HCT116 (cell line): ENCODE measurements around the gene TNS3. TPM values are rescaled to one million over a fixed set of nuclear protein-coding genes. Genes with fewer than 3 reads are reported as not detected.

ENCODE experiments used
- ATAC-seq: fragments of 200-7000 bp; cut with Tn5 transposase; 2 replicates; pipeline ENCODE4 v1.9.1; 2020; ENCODE audit warnings: mild to moderate bottlenecking, moderate library complexity
- BruUV-seq: library from RNA; stranded (reverse); fragments of 400-500 nt; replicated peaks from 2 replicates; lab custom pipeline; 2021; lab: Mats Ljungman, UMichigan
- CTCF ChIA-PET: fragments of 300-600 bp; sonication (Branson Sonifier 250); formaldehyde crosslinking; loops from one replicate; lab custom pipeline; 2021; ENCODE audit warnings: antibody characterized with exemption; lab: Charles Lee
- POLR2A ChIA-PET: fragments of 300-600, 350-600 bp; sonication (Branson Sonifier 250); formaldehyde crosslinking; loops from one replicate; lab custom pipeline; 2021; ENCODE audit warnings: antibody characterized with exemption; lab: Charles Lee
- RAD21 ChIA-PET, 2 experiments: fragments of 300-600 bp; sonication (Branson Sonifier 250); formaldehyde crosslinking; loops; one replicate each; lab custom pipeline; 2023; ENCODE audit warnings: low total read pairs in 2 of 2; ENCODE audit not compliant: uncharacterized antibody in 2 of 2, unreplicated experiment in 2 of 2, low non-redundant PET in 1 of 2; lab: Charles Lee
- DNase-seq: peaks from one replicate; pipeline ENCODE4 v3.0.0-alpha.2; 2010; ENCODE audit warnings: low read depth, low spot score
- H2AFZ ChIP-seq: fragments of 200-600 bp; shearing (Covaris generic), sonication (generic); 2 replicates; pipeline ENCODE4 v1.6.1; 2017; ENCODE audit warnings: low read depth, mixed run types, mixed read lengths, antibody characterized with exemption, low read length; ENCODE audit not compliant: poor library complexity, severe bottlenecking
- H3K27ac ChIP-seq: 2 replicates; pipeline ENCODE4 v1.5.1; 2012; ENCODE audit warnings: low read depth, low read length
- H3K27me3 ChIP-seq: fragments of 200-600 bp; sonication (generic); 2 replicates; pipeline ENCODE4 v1.6.1; 2016; ENCODE audit warnings: mixed run types, low read length, mixed read lengths; ENCODE audit not compliant: insufficient read depth
- H3K36me3 ChIP-seq, 2 experiments: fragments of 200-500 bp in 1 of 2; fragments of 200-600 bp in 1 of 2; sonication (Bioruptor generic) in 1 of 2; sonication (generic) in 1 of 2; 2 replicates each; pipeline versions ENCODE4 v1.5.1 to v1.6.1; 2014 to 2016; ENCODE audit warnings: low read length in 2 of 2, inconsistent platforms in 1 of 2, mixed read lengths in 1 of 2, mixed run types in 1 of 2; ENCODE audit not compliant: insufficient read depth in 2 of 2, control insufficient read depth in 1 of 2
- H3K4me1 ChIP-seq, 2 experiments: fragments of 200-600 bp in 1 of 2; sonication (generic) in 1 of 2; 2 replicates each; pipeline versions ENCODE4 v1.5.1 to v1.6.1; 2012 to 2017; ENCODE audit warnings: low read length in 2 of 2, inconsistent platforms in 1 of 2, mild to moderate bottlenecking in 1 of 2, mixed read lengths in 1 of 2, mixed run types in 1 of 2, moderate library complexity in 1 of 2; ENCODE audit not compliant: insufficient read depth in 2 of 2, control insufficient read depth in 1 of 2
- H3K4me2 ChIP-seq: fragments of 200-600 bp; sonication (generic); 2 replicates; pipeline ENCODE4 v1.6.1; 2017; ENCODE audit warnings: mixed run types, low read length, mixed read lengths
- H3K4me3 ChIP-seq, 2 experiments: fragments of 200-600 bp in 1 of 2; sonication (generic) in 1 of 2; replicated peaks in 1 of 2; 2 replicates each; pipeline ENCODE4 v1.5.1; 2011 to 2016; ENCODE audit warnings: low read length in 2 of 2, control low read depth in 1 of 2, low read depth in 1 of 2, mild to moderate bottlenecking in 1 of 2, mixed read lengths in 1 of 2, mixed run types in 1 of 2
- H3K79me2 ChIP-seq: fragments of 200-600 bp; sonication (generic); 2 replicates; pipeline ENCODE4 v1.6.1; 2017; ENCODE audit warnings: mild to moderate bottlenecking, mixed run types, low read length, moderate library complexity, mixed read lengths; ENCODE audit not compliant: insufficient read depth
- H3K9ac ChIP-seq: fragments of 200-600 bp; sonication (generic); 2 replicates; pipeline ENCODE4 v1.6.1; 2016; ENCODE audit warnings: low read length, mixed read lengths
- H3K9me2 ChIP-seq: fragments of 200-600 bp; sonication (generic), shearing (Covaris generic); 2 replicates; pipeline ENCODE4 v1.6.1; 2017; ENCODE audit warnings: mixed run types, mild to moderate bottlenecking, moderate library complexity; ENCODE audit not compliant: insufficient read depth
- H3K9me3 ChIP-seq, 2 experiments: fragments of 200-500 bp in 1 of 2; fragments of 200-600 bp in 1 of 2; sonication (Bioruptor generic) in 1 of 2; sonication (generic) in 1 of 2; 2 replicates each; pipeline ENCODE4 v1.6.1; 2014 to 2017; ENCODE audit warnings: low read length in 2 of 2, mixed read lengths in 2 of 2, inconsistent platforms in 1 of 2, low read depth in 1 of 2, mild to moderate bottlenecking in 1 of 2, mixed run types in 1 of 2, moderate library complexity in 1 of 2; ENCODE audit not compliant: control insufficient read depth in 1 of 2, insufficient read depth in 1 of 2
- H4K20me1 ChIP-seq: fragments of 200-600 bp; sonication (generic), shearing (Covaris generic); 2 replicates; pipeline ENCODE4 v1.6.1; 2017; ENCODE audit warnings: mixed run types, mild to moderate bottlenecking, moderate library complexity; ENCODE audit not compliant: insufficient read depth
- CBX3 ChIP-seq: IDR thresholded peaks from 2 replicates; pipeline ENCODE4 v1.6.1; 2012; ENCODE audit warnings: low read depth
- CEBPB ChIP-seq: IDR thresholded peaks from 2 replicates; pipeline ENCODE4 v1.6.1; 2012; ENCODE audit warnings: low read depth
- EGR1 ChIP-seq: IDR thresholded peaks from 2 replicates; pipeline ENCODE4 v1.6.1; 2012; ENCODE audit warnings: low read depth
- EZH2 ChIP-seq: fragments of 200-600 bp; sonication (generic); IDR thresholded peaks from 2 replicates; pipeline ENCODE4 v1.6.1; 2017; ENCODE audit warnings: antibody characterized with exemption, mixed run types
- FOSL1 ChIP-seq: IDR thresholded peaks from 2 replicates; pipeline ENCODE4 v1.6.1; 2012; ENCODE audit warnings: low read depth
- POLR2A ChIP-seq: IDR thresholded peaks from 2 replicates; pipeline ENCODE4 v1.7.0; 2011; ENCODE audit warnings: borderline replicate concordance; ENCODE audit not compliant: insufficient read depth, insufficient read length; ENCODE audit errors: extremely low read depth
- POLR2AphosphoS5 ChIP-seq: IDR thresholded peaks from 2 replicates; pipeline ENCODE4 v1.6.1; 2011; ENCODE audit warnings: mild to moderate bottlenecking, low read depth, low read length, moderate library complexity
- RAD21 ChIP-seq: IDR thresholded peaks from 2 replicates; pipeline ENCODE4 v1.6.1; 2012; ENCODE audit warnings: low read depth, mild to moderate bottlenecking
- SIN3A ChIP-seq: IDR thresholded peaks from 2 replicates; pipeline ENCODE4 v1.6.1; 2012; ENCODE audit warnings: low read depth
- SP1 ChIP-seq: IDR thresholded peaks from 2 replicates; pipeline ENCODE4 v1.6.1; 2012; ENCODE audit warnings: low read depth
- SRF ChIP-seq: IDR thresholded peaks from 2 replicates; pipeline ENCODE4 v1.6.1; 2012; ENCODE audit warnings: low read depth
- YY1 ChIP-seq: IDR thresholded peaks from 2 replicates; pipeline ENCODE4 v1.6.1; 2011; ENCODE audit warnings: low read length, low read depth, moderate library complexity, mild to moderate bottlenecking; ENCODE audit not compliant: insufficient replicate concordance; ENCODE audit errors: extremely low read depth
- ZFX ChIP-seq: fragments of 450-650 bp; IDR thresholded peaks from 2 replicates; pipeline ENCODE4 v1.6.1; 2017
- ZNF274 ChIP-seq: fragments of 200-500 bp; sonication (Bioruptor generic); IDR thresholded peaks from 2 replicates; pipeline ENCODE4 v1.6.1; 2014; ENCODE audit warnings: mild to moderate bottlenecking, low read depth, low read length, inconsistent platforms
- intact Hi-C: fragments of 100-400 bp; cut with micrococcal nuclease; formaldehyde crosslinking; loops from 2 replicates; pipeline ENCODE4 v1.10.0; 2022
- total RNA-seq: library from RNA; stranded (reverse); gene quantifications from one replicate; pipeline ENCODE4 v1.2.1, GENCODE V29; 2021; ENCODE audit not compliant: unreplicated experiment
- TF ChIP-seq, protein P1 (sequence below): IDR thresholded peaks from 2 replicates; pipeline ENCODE4 v1.6.1; 2012
- TF ChIP-seq, protein P2 (sequence below): IDR thresholded peaks from 2 replicates; pipeline ENCODE4 v1.6.1; 2012; ENCODE audit warnings: low read depth
- TF ChIP-seq, protein P3 (sequence below), 3 experiments: fragments of 200-600 bp in 1 of 3; sonication (generic) in 1 of 3; IDR thresholded peaks in 2 of 3; conservative IDR thresholded peaks in 1 of 3; 2 replicates each; pipeline ENCODE4 v1.5.1; 2012 to 2017; ENCODE audit warnings: low read depth in 2 of 3, low read length in 2 of 3, antibody characterized with exemption in 1 of 3, borderline replicate concordance in 1 of 3, control low read depth in 1 of 3, mild to moderate bottlenecking in 1 of 3, mixed read lengths in 1 of 3, mixed run types in 1 of 3, moderate library complexity in 1 of 3; ENCODE audit not compliant: insufficient read depth in 1 of 3
- TF ChIP-seq, protein P4 (sequence below): IDR thresholded peaks from 2 replicates; pipeline ENCODE4 v1.6.1; 2011; ENCODE audit warnings: mild to moderate bottlenecking, low read length, moderate library complexity; ENCODE audit not compliant: insufficient replicate concordance; ENCODE audit errors: extremely low read depth
- TF ChIP-seq, protein P5 (sequence below): IDR thresholded peaks from 2 replicates; pipeline ENCODE4 v1.6.1; 2012

TNS3 gene
- total RNA-seq, 1 experiment from 2014 or later: 9.1 TPM

DNA sequence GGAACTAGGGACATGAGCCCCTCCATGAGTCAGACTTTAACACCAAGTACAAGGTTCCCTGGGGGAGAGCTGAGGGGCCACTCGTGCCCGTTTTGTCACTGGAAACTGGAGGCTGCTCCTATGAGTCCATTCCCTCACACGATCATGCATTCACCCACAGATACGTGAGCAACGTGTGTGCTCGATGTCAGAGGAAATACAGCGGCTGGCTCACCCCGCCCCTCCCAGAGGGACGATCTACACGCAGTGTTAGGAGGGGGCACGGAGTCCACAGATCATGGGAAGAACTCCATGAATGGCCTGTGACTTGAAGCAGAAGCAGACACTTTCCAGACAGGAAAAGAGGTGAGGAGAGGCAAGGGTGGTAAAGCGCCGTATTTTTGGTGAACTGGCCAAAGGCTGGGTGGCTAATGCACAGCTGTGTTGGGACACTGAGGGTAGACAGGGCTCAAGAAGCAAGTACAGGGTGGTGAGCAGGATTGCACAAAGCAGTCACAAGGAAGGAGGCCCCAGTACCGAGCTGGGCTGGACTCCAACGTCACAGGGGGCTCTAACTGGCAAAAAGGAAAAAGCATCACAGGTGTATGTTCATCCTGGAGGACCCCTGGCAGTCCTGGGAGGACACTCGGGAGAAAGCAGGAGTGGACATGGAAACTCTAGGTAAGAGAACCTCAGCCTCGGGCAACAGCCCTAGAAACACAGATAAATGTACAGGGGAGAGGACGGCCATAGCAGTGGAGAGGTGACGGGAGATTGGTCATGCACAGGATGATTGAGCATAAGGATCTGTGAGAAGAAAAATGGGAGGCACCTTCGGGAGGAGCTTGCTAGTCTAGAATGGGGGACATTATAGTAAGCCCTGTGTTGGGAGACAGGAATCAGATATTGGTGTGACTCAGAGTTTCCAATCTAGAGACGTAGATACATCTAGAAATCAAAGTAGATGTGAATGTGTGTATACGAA, 41.2 kb downstream of the TNS3 start:
- Histone ChIP-seq H3K27me3 (no peaks in the 10 kb centered on the region), H3K27ac (no peak overlapping the region), H3K9me2 (no peaks in the 10 kb centered on the region), H3K4me3 (no peak overlapping the region), H3K4me1 (peaks cover 9 to 10% of the 10 kb centered on the region in 2 experiments; a peak in 2 of 4 replicates), H3K9me3 (no peaks in the 10 kb centered on the region), H3K9ac (no peak overlapping the region), H2AFZ (no peak overlapping the region), H3K36me3 (no peaks in the 10 kb centered on the region), H3K4me2 (no peak overlapping the region), H4K20me1 (no peaks in the 10 kb centered on the region), H3K79me2 (no peaks in the 10 kb centered on the region)
- intact Hi-C loops: no loop called here
- no TSS peak for BruUV-seq
- DNase-seq (no peak), ATAC-seq (no peak)
- CTCF ChIA-PET: no interaction called here
- POLR2A ChIA-PET: no interaction called here
- RAD21 ChIA-PET: no interaction called here
- TF ChIP-seq SRF (no peak), ZFX (no peak), CBX3 (no peak), EGR1 (no peak), RAD21 (no peak), CEBPB (no peak), SP1 (no peak), POLR2AphosphoS5 (no peak), FOSL1 (no peak), ZNF274 (no peak), POLR2A (no peak), EZH2 (no peak), SIN3A (no peak), YY1 (no peak)
- TF ChIP-seq, protein P1, sequence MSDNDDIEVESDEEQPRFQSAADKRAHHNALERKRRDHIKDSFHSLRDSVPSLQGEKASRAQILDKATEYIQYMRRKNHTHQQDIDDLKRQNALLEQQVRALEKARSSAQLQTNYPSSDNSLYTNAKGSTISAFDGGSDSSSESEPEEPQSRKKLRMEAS: no peak
- TF ChIP-seq, protein P2, sequence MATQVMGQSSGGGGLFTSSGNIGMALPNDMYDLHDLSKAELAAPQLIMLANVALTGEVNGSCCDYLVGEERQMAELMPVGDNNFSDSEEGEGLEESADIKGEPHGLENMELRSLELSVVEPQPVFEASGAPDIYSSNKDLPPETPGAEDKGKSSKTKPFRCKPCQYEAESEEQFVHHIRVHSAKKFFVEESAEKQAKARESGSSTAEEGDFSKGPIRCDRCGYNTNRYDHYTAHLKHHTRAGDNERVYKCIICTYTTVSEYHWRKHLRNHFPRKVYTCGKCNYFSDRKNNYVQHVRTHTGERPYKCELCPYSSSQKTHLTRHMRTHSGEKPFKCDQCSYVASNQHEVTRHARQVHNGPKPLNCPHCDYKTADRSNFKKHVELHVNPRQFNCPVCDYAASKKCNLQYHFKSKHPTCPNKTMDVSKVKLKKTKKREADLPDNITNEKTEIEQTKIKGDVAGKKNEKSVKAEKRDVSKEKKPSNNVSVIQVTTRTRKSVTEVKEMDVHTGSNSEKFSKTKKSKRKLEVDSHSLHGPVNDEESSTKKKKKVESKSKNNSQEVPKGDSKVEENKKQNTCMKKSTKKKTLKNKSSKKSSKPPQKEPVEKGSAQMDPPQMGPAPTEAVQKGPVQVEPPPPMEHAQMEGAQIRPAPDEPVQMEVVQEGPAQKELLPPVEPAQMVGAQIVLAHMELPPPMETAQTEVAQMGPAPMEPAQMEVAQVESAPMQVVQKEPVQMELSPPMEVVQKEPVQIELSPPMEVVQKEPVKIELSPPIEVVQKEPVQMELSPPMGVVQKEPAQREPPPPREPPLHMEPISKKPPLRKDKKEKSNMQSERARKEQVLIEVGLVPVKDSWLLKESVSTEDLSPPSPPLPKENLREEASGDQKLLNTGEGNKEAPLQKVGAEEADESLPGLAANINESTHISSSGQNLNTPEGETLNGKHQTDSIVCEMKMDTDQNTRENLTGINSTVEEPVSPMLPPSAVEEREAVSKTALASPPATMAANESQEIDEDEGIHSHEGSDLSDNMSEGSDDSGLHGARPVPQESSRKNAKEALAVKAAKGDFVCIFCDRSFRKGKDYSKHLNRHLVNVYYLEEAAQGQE: no peak
- TF ChIP-seq, protein P3, sequence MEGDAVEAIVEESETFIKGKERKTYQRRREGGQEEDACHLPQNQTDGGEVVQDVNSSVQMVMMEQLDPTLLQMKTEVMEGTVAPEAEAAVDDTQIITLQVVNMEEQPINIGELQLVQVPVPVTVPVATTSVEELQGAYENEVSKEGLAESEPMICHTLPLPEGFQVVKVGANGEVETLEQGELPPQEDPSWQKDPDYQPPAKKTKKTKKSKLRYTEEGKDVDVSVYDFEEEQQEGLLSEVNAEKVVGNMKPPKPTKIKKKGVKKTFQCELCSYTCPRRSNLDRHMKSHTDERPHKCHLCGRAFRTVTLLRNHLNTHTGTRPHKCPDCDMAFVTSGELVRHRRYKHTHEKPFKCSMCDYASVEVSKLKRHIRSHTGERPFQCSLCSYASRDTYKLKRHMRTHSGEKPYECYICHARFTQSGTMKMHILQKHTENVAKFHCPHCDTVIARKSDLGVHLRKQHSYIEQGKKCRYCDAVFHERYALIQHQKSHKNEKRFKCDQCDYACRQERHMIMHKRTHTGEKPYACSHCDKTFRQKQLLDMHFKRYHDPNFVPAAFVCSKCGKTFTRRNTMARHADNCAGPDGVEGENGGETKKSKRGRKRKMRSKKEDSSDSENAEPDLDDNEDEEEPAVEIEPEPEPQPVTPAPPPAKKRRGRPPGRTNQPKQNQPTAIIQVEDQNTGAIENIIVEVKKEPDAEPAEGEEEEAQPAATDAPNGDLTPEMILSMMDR (IDR thresholded peaks at IDR 0.05 in 2 of 3, conservative IDR thresholded peaks at IDR 0.05 in 1 of 3; ENCODE audit: borderline replicate concordance in 1 of 3, insufficient read depth in 1 of 3, low read depth in 2 of 3, low read length in 2 of 3): no peak
- TF ChIP-seq, protein P4, sequence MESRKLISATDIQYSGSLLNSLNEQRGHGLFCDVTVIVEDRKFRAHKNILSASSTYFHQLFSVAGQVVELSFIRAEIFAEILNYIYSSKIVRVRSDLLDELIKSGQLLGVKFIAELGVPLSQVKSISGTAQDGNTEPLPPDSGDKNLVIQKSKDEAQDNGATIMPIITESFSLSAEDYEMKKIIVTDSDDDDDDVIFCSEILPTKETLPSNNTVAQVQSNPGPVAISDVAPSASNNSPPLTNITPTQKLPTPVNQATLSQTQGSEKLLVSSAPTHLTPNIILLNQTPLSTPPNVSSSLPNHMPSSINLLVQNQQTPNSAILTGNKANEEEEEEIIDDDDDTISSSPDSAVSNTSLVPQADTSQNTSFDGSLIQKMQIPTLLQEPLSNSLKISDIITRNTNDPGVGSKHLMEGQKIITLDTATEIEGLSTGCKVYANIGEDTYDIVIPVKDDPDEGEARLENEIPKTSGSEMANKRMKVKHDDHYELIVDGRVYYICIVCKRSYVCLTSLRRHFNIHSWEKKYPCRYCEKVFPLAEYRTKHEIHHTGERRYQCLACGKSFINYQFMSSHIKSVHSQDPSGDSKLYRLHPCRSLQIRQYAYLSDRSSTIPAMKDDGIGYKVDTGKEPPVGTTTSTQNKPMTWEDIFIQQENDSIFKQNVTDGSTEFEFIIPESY: no peak
- TF ChIP-seq, protein P5, sequence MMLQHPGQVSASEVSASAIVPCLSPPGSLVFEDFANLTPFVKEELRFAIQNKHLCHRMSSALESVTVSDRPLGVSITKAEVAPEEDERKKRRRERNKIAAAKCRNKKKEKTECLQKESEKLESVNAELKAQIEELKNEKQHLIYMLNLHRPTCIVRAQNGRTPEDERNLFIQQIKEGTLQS: no peak
